Breast epithelium (tissue), 3 donors: ENCODE data around the gene CDK14.

Experiments
- POLR2A ChIP-seq: fragments of 450-650 bp; IDR thresholded peaks from one replicate; pipeline ENCODE4 v1.6.1; 2016; ENCODE audit warnings: antibody characterized with exemption, mild to moderate bottlenecking, moderate library complexity
- TF ChIP-seq, protein P1 (sequence below), 3 donors: fragments of 450-650 bp; IDR thresholded peaks; one replicate each; pipeline ENCODE4 v1.5.1; 2016 to 2017; ENCODE audit warnings: antibody characterized with exemption in 3 of 3, mild to moderate bottlenecking in 3 of 3, moderate library complexity in 3 of 3

DNA sequence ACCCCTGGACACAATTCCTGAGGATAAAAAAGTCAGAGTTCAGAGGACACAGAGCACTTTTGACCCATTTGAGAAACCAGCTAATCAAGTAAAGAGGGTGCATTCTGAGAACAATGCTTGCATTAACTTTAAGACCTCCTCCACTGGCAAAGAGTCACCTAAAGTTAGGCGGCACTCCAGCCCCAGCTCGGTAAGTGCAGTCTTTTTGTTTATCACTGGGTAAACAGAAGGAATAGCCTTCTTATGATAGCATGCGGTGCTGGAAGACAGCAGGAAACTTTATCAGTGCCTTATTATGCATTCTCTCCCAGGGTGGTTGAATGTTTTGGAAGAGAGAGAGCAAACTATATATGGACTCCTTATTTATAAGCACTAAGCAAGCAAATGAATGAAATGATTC, 130.5 kb downstream of the CDK14 start:
- TF ChIP-seq, protein P1, sequence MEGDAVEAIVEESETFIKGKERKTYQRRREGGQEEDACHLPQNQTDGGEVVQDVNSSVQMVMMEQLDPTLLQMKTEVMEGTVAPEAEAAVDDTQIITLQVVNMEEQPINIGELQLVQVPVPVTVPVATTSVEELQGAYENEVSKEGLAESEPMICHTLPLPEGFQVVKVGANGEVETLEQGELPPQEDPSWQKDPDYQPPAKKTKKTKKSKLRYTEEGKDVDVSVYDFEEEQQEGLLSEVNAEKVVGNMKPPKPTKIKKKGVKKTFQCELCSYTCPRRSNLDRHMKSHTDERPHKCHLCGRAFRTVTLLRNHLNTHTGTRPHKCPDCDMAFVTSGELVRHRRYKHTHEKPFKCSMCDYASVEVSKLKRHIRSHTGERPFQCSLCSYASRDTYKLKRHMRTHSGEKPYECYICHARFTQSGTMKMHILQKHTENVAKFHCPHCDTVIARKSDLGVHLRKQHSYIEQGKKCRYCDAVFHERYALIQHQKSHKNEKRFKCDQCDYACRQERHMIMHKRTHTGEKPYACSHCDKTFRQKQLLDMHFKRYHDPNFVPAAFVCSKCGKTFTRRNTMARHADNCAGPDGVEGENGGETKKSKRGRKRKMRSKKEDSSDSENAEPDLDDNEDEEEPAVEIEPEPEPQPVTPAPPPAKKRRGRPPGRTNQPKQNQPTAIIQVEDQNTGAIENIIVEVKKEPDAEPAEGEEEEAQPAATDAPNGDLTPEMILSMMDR (IDR thresholded peaks at IDR 0.05), result no peak
- TF ChIP-seq POLR2A, result no peak
